ENCODE measurements around the gene RPS27L. TPM values are rescaled to one million over a fixed set of nuclear protein-coding genes. Genes with fewer than 3 reads are reported as not detected.
"Not testable (repeated sequence)": the region's sequence is repeated elsewhere in the genome, so short reads cannot be mapped to it uniquely, and the experiment has no call there.

The RPS27L gene
- total RNA-seq, 4 donors from 2014 or later = 120 to 220 (median 172) TPM

GRCh38 chr15:63104727-63105126 lies 52.5 kb downstream of the RPS27L start:
- no peaks in the 10 kb centered on the region for H3K36me3 ChIP-seq
- TF ChIP-seq EP300 (IDR thresholded peaks at IDR 0.05) (no peak), POLR2A (IDR thresholded peaks at IDR 0.05; ENCODE audit: low read depth) (no peak), POLR2AphosphoS5 (IDR thresholded peaks at IDR 0.05) (no peak)
- TF ChIP-seq, protein P1, sequence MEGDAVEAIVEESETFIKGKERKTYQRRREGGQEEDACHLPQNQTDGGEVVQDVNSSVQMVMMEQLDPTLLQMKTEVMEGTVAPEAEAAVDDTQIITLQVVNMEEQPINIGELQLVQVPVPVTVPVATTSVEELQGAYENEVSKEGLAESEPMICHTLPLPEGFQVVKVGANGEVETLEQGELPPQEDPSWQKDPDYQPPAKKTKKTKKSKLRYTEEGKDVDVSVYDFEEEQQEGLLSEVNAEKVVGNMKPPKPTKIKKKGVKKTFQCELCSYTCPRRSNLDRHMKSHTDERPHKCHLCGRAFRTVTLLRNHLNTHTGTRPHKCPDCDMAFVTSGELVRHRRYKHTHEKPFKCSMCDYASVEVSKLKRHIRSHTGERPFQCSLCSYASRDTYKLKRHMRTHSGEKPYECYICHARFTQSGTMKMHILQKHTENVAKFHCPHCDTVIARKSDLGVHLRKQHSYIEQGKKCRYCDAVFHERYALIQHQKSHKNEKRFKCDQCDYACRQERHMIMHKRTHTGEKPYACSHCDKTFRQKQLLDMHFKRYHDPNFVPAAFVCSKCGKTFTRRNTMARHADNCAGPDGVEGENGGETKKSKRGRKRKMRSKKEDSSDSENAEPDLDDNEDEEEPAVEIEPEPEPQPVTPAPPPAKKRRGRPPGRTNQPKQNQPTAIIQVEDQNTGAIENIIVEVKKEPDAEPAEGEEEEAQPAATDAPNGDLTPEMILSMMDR (IDR thresholded peaks at IDR 0.05) = no peak
- no peak overlapping the region for H3K27ac ChIP-seq (replicated peaks in 1 of 4)
- 69% methylated on average over 7 of the region's 7 CpGs for WGBS
- H3K4me3 ChIP-seq = no peak overlapping the region
- no peaks in the 10 kb centered on the region for H3K27me3 ChIP-seq
- no peak for DNase-seq (ENCODE audit: extremely low spot score)
- intact Hi-C loops (cut with DNase I) = no loop called here
- peaks cover 0 to 23% (median 17%) of the 10 kb centered on the region in 4 donors for H3K4me1 ChIP-seq
- H3K9me3 ChIP-seq = no peaks in the 10 kb centered on the region

GRCh38 chr15:63103416-63103815 lies 53.9 kb downstream of the RPS27L start:
- no peak overlapping the region for H3K4me3 ChIP-seq
- no peaks in the 10 kb centered on the region for H3K36me3 ChIP-seq
- intact Hi-C loops (cut with DNase I) = no loop called here
- peaks cover 0 to 16% (median 14%) of the 10 kb centered on the region in 4 donors for H3K4me1 ChIP-seq
- 77% methylated on average over 3 of the region's 3 CpGs for WGBS
- no peaks in the 10 kb centered on the region for H3K27me3 ChIP-seq
- H3K9me3 ChIP-seq = no peaks in the 10 kb centered on the region
- no peak overlapping the region for H3K27ac ChIP-seq (replicated peaks in 1 of 4)
- DNase-seq (ENCODE audit: extremely low spot score) = no peak
- TF ChIP-seq POLR2A (IDR thresholded peaks at IDR 0.05; ENCODE audit: low read depth) (no peak), POLR2AphosphoS5 (IDR thresholded peaks at IDR 0.05) (no peak)

DNA sequence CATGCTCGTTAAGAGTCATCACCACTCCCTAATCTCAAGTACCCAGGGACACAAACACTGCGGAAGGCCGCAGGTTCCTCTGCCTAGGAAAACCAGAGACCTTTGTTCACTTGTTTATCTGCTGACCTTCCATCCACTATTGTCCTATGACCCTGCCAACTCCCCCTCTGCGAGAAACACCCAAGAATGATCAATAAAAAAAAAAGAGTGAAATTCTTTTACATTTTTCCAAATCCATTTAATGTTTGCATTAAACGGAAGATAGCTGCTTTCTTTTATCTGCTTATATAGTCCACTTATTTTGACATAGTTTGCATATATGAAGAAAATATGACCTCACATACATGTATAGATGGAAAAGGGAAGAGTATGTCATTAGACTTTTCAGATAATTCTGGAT lies 57.7 kb downstream of the RPS27L start:
- H3K4me1 ChIP-seq; H3K9me3 ChIP-seq; H3K4me3 ChIP-seq; intact Hi-C loops (cut with DNase I); DNase-seq (ENCODE audit: extremely low spot score); H3K36me3 ChIP-seq; H3K27me3 ChIP-seq; H3K27ac ChIP-seq (replicated peaks in 1 of 4): not testable (repeated sequence)
- WGBS = 96% methylated on average over 4 of the region's 5 CpGs

GRCh38 chr15:63098901-63099300 lies 58.4 kb downstream of the RPS27L start:
- DNase-seq (ENCODE audit: extremely low spot score); H3K4me3 ChIP-seq; H3K36me3 ChIP-seq; H3K9me3 ChIP-seq; intact Hi-C loops (cut with DNase I); H3K27me3 ChIP-seq; H3K27ac ChIP-seq (replicated peaks in 1 of 4): not testable (repeated sequence)
- WGBS = 98% methylated on average over 5 of the region's 33 CpGs
- H3K4me1 ChIP-seq = peaks cover 7 to 13% (median 12%) of the 10 kb centered on the region in 4 donors

Other genes with a start within 250 kb of the RPS27L start
- gene TPM1, start 114.7 kb downstream of the RPS27L start, total RNA-seq = 1,000 to 10,000 TPM; 5,599 to 7,718 (median 6,496) TPM
- 10 to 100 TPM; 15.4 to 22.8 (median 18.7) TPM for gene LACTB, start 35.6 kb downstream of the RPS27L start, total RNA-seq
- 10 to 100 TPM; 18.7 to 41.0 (median 35.5) TPM for gene RAB8B, start 32.1 kb upstream of the RPS27L start, total RNA-seq
- 1 to 10 TPM; 7.5 to 9.4 (median 8.9) TPM for gene APH1B, start 120.1 kb upstream of the RPS27L start, total RNA-seq
- 10 to 100 TPM in 1 of 4 donors, 1 to 10 TPM in 3; 2.3 to 14.5 (median 6.0) TPM for gene CA12, start 224.4 kb upstream of the RPS27L start, total RNA-seq

Measured in esophagus muscularis mucosa (tissue), 4 donors.